Large intestine (tissue), 3 donors: ENCODE data around the gene UHRF1. TPM values are rescaled to one million over a fixed set of nuclear protein-coding genes. Genes with fewer than 3 reads are reported as not detected.
"Not testable (repeated sequence)": the region's sequence is repeated elsewhere in the genome, so short reads cannot be mapped to it uniquely, and the experiment has no call there.

Experiments
- DNase-seq, 2 donors: peaks; one replicate each; pipeline versions ENCODE4 v3.0.0 to v3.0.0-alpha.2; 2013
- H3K27ac ChIP-seq: one replicate; pipeline ENCODE4 v1.5.1; 2013; ENCODE audit warnings: low read length
- H3K27me3 ChIP-seq: 2 replicates; pipeline ENCODE4 v1.6.1; 2013; ENCODE audit warnings: low read length; ENCODE audit not compliant: control insufficient read depth, insufficient read depth
- H3K36me3 ChIP-seq: 2 replicates; pipeline ENCODE4 v1.6.1; 2013; ENCODE audit warnings: low read length; ENCODE audit not compliant: control insufficient read depth, insufficient read depth
- H3K4me1 ChIP-seq: one replicate; pipeline ENCODE4 v1.6.1; 2013; ENCODE audit warnings: low read length; ENCODE audit not compliant: control insufficient read depth, insufficient read depth
- H3K4me3 ChIP-seq: one replicate; pipeline ENCODE4 v1.5.1; 2013; ENCODE audit warnings: low read length
- H3K9me3 ChIP-seq: one replicate; pipeline ENCODE4 v1.6.1; 2013; ENCODE audit warnings: mild to moderate bottlenecking, low read depth, low read length, moderate library complexity; ENCODE audit not compliant: control insufficient read depth
- WGBS: methylation state at CpG from one replicate; pipeline ENCODE4 v1.1.5; 2013; ENCODE audit warnings: low lambda C conversion rate; ENCODE audit not compliant: insufficient coverage; 5-methylcytosine and 5-hydroxymethylcytosine counted together
- polyA plus RNA-seq: library from polyadenylated mRNA; unstranded; fragments of 120-200 nt; gene quantifications from one replicate; pipeline ENCODE4 v1.2.1, GENCODE V29; 2013

UHRF1 gene
- polyA plus RNA-seq, 1 donor, result 17.7 TPM

DNA sequence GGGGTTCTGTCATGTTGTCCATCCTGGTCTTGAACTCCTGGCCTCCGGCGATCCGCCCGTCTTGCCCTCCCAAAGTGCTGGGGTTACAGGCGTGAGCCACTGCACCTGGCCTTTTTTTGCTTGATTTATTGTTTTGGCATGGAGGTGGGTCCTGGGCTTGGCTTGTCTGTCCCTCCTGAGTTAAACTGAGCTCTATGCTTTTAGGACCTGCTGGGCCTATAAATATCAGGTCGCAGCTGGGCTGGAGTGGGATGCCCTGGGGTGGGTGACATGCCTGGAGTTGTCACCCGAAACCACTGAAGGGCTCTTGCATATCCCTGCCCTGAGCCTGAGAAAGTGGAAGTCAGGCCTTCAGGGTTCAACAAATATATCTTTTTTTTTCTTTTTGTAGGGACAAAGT is 12.2 kb upstream of the UHRF1 start:
- H3K4me1 ChIP-seq, result no peaks in the 10 kb centered on the region
- no peak for DNase-seq
- H3K27ac ChIP-seq, result no peak overlapping the region
- H3K4me3 ChIP-seq, result no peak overlapping the region
- H3K36me3 ChIP-seq, result no peaks in the 10 kb centered on the region
- no peaks in the 10 kb centered on the region for H3K27me3 ChIP-seq
- H3K9me3 ChIP-seq, result no peaks in the 10 kb centered on the region
- no CpG with 5 or more reads among the region's 7 CpGs for WGBS

GRCh38 chr19:4900879-4901278 is 8.4 kb upstream of the UHRF1 start:
- not testable (repeated sequence) for H3K4me1 ChIP-seq, H3K9me3 ChIP-seq, DNase-seq, H3K27me3 ChIP-seq, H3K4me3 ChIP-seq, H3K36me3 ChIP-seq, H3K27ac ChIP-seq
- 93% methylated on average over 5 of the region's 13 CpGs for WGBS

- no peaks in the 10 kb centered on the region for H3K27me3 ChIP-seq
- no peak for DNase-seq
- no peaks in the 10 kb centered on the region for H3K4me1 ChIP-seq
- no peak within 1 kb of the TSS for H3K27ac ChIP-seq
- H3K9me3 ChIP-seq, result no peaks in the 10 kb centered on the region
- WGBS, result no CpG with 5 or more reads among the region's 7 CpGs
- H3K36me3 ChIP-seq, result no peaks in the 10 kb centered on the region
- H3K4me3 ChIP-seq, result no peak within 1 kb of the TSS
These were observed 6.5 kb upstream of the UHRF1 start, which contains the start of gene ARRDC5 for GRCh38 chr19:4902796-4903195. Gene ARRDC5, minus strand, starts transcription at chr19:4902896. Its CDS starts 71 bp downstream, at chr19:4902825.

GRCh38 chr19:4904481-4904880 is 4.8 kb upstream of the UHRF1 start:
- no peak overlapping the region for H3K4me3 ChIP-seq
- WGBS, result no CpG with 5 or more reads among the region's 3 CpGs
- DNase-seq, result no peak
- H3K4me1 ChIP-seq, result peaks cover 9% of the 10 kb centered on the region
- H3K27me3 ChIP-seq, result no peaks in the 10 kb centered on the region
- no peak overlapping the region for H3K27ac ChIP-seq
- no peaks in the 10 kb centered on the region for H3K9me3 ChIP-seq
- H3K36me3 ChIP-seq, result no peaks in the 10 kb centered on the region

DNA sequence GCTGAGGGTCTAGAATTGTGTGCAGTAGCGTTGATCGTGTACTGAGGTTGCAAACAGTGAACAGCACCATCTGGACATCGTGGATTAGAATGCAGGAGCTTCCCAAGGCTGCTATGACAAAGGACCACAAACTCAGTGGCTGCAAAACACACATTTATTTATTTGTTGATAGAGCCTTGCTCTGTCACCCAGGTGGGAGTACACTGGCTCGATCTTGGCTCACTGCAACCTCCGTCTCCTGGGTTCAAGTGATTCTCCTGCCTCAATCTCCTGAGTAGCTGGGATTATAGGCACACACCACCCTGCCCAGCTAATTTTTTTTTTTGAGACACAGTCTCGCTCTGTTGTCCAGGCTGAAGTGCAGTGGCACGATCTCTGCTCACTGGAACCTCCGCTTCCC is 2.3 kb upstream of the UHRF1 start:
- no peak overlapping the region for H3K4me3 ChIP-seq
- no peaks in the 10 kb centered on the region for H3K27me3 ChIP-seq
- no peaks in the 10 kb centered on the region for H3K9me3 ChIP-seq
- DNase-seq, result no peak
- H3K36me3 ChIP-seq, result no peaks in the 10 kb centered on the region
- WGBS, result no CpG with 5 or more reads among the region's 8 CpGs
- no peak overlapping the region for H3K27ac ChIP-seq
- H3K4me1 ChIP-seq, result peaks cover 24% of the 10 kb centered on the region

DNA sequence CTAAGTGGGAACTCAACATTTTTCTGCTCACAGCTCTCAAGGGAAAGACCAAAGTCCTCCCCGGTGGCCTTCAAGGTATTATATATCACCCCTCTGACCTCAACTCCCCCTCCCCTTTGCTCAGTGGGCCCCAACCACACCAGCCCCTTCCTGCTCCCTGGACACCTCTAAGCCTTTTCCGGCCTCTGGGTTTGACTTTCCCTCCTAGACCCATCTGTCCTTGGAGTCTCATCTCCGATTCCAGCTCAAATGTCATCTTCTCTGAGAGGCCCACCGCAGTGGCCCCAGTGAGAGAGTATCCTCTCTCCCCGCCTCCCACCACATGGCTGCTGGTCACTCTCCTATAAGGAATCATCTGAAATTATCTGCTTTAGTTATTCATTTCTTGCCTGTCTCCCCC is 941 bp upstream of the UHRF1 start:
- H3K9me3 ChIP-seq, result no peaks in the 10 kb centered on the region
- peak overlapping the region; percentile 23 for H3K27ac ChIP-seq
- H3K4me3 ChIP-seq, result no peak overlapping the region
- no peaks in the 10 kb centered on the region for H3K27me3 ChIP-seq
- peaks cover 25% of the 10 kb centered on the region for H3K4me1 ChIP-seq
- 31% methylated on average over 2 of the region's 5 CpGs for WGBS
- DNase-seq, result no peak
- no peaks in the 10 kb centered on the region for H3K36me3 ChIP-seq

- no peak for DNase-seq
- peak overlapping the region; percentile 8 for H3K4me3 ChIP-seq
- WGBS, result no CpG with 5 or more reads among the region's 15 CpGs
These were observed 533 bp upstream of the UHRF1 start for GRCh38 chr19:4908781-4909155.

DNA sequence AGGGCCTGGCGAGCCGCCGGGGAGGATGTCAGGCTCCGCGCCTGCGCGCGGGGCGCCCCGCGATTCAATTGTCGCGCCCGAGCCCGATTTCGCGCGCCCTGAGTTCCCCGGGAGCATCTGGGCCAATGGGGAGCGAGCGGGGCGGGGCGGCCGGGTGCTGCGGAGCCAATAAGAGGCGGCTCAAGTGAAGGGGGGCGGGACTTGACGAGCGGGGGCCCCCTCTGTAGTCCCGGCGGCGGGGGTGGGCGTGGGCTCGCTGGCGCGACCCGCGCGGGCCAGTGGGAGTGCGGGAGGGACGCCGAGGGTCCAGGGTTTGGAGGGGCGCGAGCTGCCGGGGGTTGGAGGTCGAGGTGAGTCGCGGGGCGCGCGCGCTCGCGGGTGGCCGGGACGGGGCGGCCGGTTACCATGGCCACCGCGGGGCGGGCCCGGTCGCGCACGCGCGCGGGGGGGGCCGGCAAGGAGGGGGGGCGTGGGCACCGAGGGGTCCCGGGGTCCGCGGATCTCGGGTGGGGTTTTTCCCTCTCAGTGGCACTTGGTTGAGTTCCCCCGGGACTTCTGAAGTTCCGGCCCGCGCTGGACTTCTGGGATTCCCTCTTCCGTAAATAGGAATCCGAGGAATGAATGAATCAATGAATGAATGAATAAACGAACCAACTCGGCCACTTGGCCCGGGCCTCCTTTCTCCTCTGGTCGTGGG is 744 bp downstream of the UHRF1 start:
- no peaks in the 10 kb centered on the region for H3K9me3 ChIP-seq
- no peaks in the 10 kb centered on the region for H3K27me3 ChIP-seq
- no peaks in the 10 kb centered on the region for H3K36me3 ChIP-seq
- H3K27ac ChIP-seq, result no peak overlapping the region
- H3K4me3 ChIP-seq, result peak overlapping the region; percentile 40
- peaks cover 27% of the 10 kb centered on the region for H3K4me1 ChIP-seq
- no CpG with 5 or more reads among the region's 85 CpGs for WGBS
- peak; percentile 87 to 93 for DNase-seq

More at GRCh38 chr19:4908781-4909155, 533 bp upstream of the UHRF1 start:
- Histone ChIP-seq H3K27ac (peak overlapping the region; percentile 23), H3K9me3 (no peaks in the 10 kb centered on the region), H3K27me3 (no peaks in the 10 kb centered on the region), H3K4me1 (peaks cover 25% of the 10 kb centered on the region), H3K36me3 (no peaks in the 10 kb centered on the region)

- H3K27ac ChIP-seq, result no peak overlapping the region
- peak in 1 of 2 donors; percentile 36 for DNase-seq
- peaks cover 27% of the 10 kb centered on the region for H3K4me1 ChIP-seq
- peak overlapping the region; percentile 40 for H3K4me3 ChIP-seq
- 0% methylated on average over 1 of the region's 23 CpGs for WGBS
- no peaks in the 10 kb centered on the region for H3K36me3 ChIP-seq
- H3K27me3 ChIP-seq, result no peaks in the 10 kb centered on the region
- H3K9me3 ChIP-seq, result no peaks in the 10 kb centered on the region
These were observed 1.4 kb downstream of the UHRF1 start for GRCh38 chr19:4910594-4911281.

DNA sequence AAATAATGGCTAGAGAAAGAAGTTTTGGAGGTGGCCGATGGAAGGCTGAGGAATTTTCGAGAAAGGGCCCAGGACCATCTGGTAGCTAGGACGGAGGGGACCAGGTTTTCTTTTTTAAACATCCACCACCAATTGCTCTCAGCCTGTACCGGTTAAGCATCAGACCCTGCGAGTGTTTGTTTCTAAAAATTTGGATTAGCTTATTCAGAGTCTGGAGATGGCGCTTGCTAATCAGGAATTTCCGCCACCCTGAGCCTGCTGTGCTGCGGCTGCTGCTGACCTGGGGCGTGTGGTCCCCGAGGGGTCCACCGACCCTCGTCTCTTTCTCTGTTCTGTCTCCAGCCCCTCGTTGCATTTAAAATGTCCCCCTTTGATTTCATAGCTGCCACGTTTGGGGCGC is 2.0 kb downstream of the UHRF1 start:
- Histone ChIP-seq H3K36me3 (no peaks in the 10 kb centered on the region), H3K27ac (no peak overlapping the region), H3K4me1 (peaks cover 27% of the 10 kb centered on the region), H3K4me3 (peak overlapping the region; percentile 7), H3K9me3 (no peaks in the 10 kb centered on the region), H3K27me3 (no peaks in the 10 kb centered on the region)
- no peak for DNase-seq
- no CpG with 5 or more reads among the region's 15 CpGs for WGBS
